OCI-LY7 (cell line): ENCODE data around the gene SLC26A8. TPM values are rescaled to one million over a fixed set of nuclear protein-coding genes. Genes with fewer than 3 reads are reported as not detected.

Experiments
- BruUV-seq: library from RNA; stranded (reverse); fragments of 400-500 nt; replicated peaks from 2 replicates; lab custom pipeline; 2021; lab: Mats Ljungman, UMichigan
- CTCF ChIA-PET: fragments of 300-600 bp; sonication (Branson Sonifier 250); formaldehyde crosslinking; loops from one replicate; lab custom pipeline; 2022; ENCODE audit warnings: antibody characterized with exemption; ENCODE audit not compliant: unreplicated experiment; lab: Charles Lee
- POLR2A ChIA-PET: fragments of 300-600 bp; sonication (Branson Sonifier 250); formaldehyde crosslinking; loops from one replicate; lab custom pipeline; 2022; ENCODE audit warnings: antibody characterized with exemption; lab: Charles Lee
- DNase-seq: peaks from one replicate; pipeline ENCODE4 v3.0.0-alpha.2; 2015; ENCODE audit warnings: low spot score
- H2AFZ ChIP-seq: fragments of 200-600 bp; sonication (generic), shearing (Covaris generic); 2 replicates; pipeline ENCODE4 v1.6.1; 2014; ENCODE audit warnings: mild to moderate bottlenecking, antibody characterized with exemption, low read length, moderate library complexity
- H3K27ac ChIP-seq: fragments of 200-600 bp; sonication (generic); 2 replicates; pipeline ENCODE4 v1.5.1; 2014; ENCODE audit warnings: mixed run types, low read depth, mild to moderate bottlenecking, moderate library complexity, low read length, inconsistent platforms; ENCODE audit not compliant: poor library complexity, severe bottlenecking
- H3K36me3 ChIP-seq: fragments of 200-600 bp; sonication (generic); 2 replicates; pipeline ENCODE4 v1.6.1; 2014; ENCODE audit warnings: mild to moderate bottlenecking, antibody characterized with exemption, low read length, moderate library complexity, mixed read lengths; ENCODE audit not compliant: insufficient read depth
- H3K4me1 ChIP-seq: fragments of 200-600 bp; sonication (generic); 2 replicates; pipeline ENCODE4 v1.5.1; 2014; ENCODE audit warnings: mild to moderate bottlenecking, low read length; ENCODE audit not compliant: insufficient read depth, poor library complexity, severe bottlenecking
- H3K4me2 ChIP-seq: fragments of 200-600 bp; sonication (generic); 2 replicates; pipeline ENCODE4 v1.6.1; 2014; ENCODE audit warnings: mild to moderate bottlenecking, low read length
- H3K4me3 ChIP-seq: fragments of 200-600 bp; sonication (generic); 2 replicates; pipeline ENCODE4 v1.5.1; 2014; ENCODE audit warnings: mild to moderate bottlenecking, low read depth, low read length; ENCODE audit not compliant: poor library complexity, severe bottlenecking
- H3K79me2 ChIP-seq: fragments of 200-600 bp; sonication (generic); 2 replicates; pipeline ENCODE4 v1.6.1; 2016; ENCODE audit warnings: low read depth, mild to moderate bottlenecking, low read length, moderate library complexity, mixed read lengths; ENCODE audit not compliant: insufficient read depth
- H3K9me2 ChIP-seq: fragments of 200-600 bp; sonication (generic); 2 replicates; pipeline ENCODE4 v1.6.1; 2016; ENCODE audit warnings: mild to moderate bottlenecking, low read length, mixed read lengths; ENCODE audit not compliant: insufficient read depth
- H3K9me3 ChIP-seq: fragments of 200-600 bp; sonication (generic); 2 replicates; pipeline ENCODE4 v1.6.1; 2014; ENCODE audit warnings: mild to moderate bottlenecking, mixed run types, low read length, mixed read lengths
- H4K20me1 ChIP-seq: fragments of 200-600 bp; sonication (generic); 2 replicates; pipeline ENCODE4 v1.6.1; 2014; ENCODE audit warnings: mild to moderate bottlenecking, antibody characterized with exemption, low read length, moderate library complexity, mixed read lengths; ENCODE audit not compliant: insufficient read depth
- CTCF ChIP-seq: fragments of 200-600 bp; sonication (generic); conservative IDR thresholded peaks from 2 replicates; pipeline ENCODE4 v1.5.1; 2014; ENCODE audit warnings: mild to moderate bottlenecking, antibody characterized with exemption, low read length, moderate library complexity, mixed read lengths
- EZH2phosphoT487 ChIP-seq: fragments of 200-600 bp; sonication (generic); IDR thresholded peaks from 2 replicates; pipeline ENCODE4 v1.6.1; 2018; ENCODE audit warnings: low read depth, borderline replicate concordance, mild to moderate bottlenecking, mixed run types, antibody characterized with exemption, low read length, moderate library complexity, mixed read lengths
- intact Hi-C: fragments of 100-400 bp; cut with micrococcal nuclease; formaldehyde crosslinking; loops from one replicate; pipeline ENCODE4 v1.10.0; 2022; ENCODE audit not compliant: unreplicated experiment
- total RNA-seq, 2 experiments: library from RNA; depleted of rRNA in 1 of 2; stranded (reverse); fragments of >200 nt in 1 of 2; shearing (Covaris generic) in 1 of 2; gene quantifications; 2 replicates each; pipeline ENCODE4 v1.2.3, GENCODE V29; 2014 to 2022

The SLC26A8 gene
- total RNA-seq, 2 experiments from 2014 or later = not detected

- Histone ChIP-seq H3K27ac (no peak overlapping the region), H2AFZ (no peak overlapping the region), H3K4me2 (no peak overlapping the region), H4K20me1 (peaks cover 10% of the 10 kb centered on the region; the same call in 1 of the 2 replicates), H3K36me3 (peaks cover 36% of the 10 kb centered on the region), H3K79me2 (peaks cover 12% of the 10 kb centered on the region; the same call in 1 of the 2 replicates), H3K4me1 (no peaks in the 10 kb centered on the region), H3K9me3 (no peaks in the 10 kb centered on the region), H3K9me2 (no peaks in the 10 kb centered on the region), H3K4me3 (no peak overlapping the region)
- TF ChIP-seq CTCF = no peak
- TF ChIP-seq EZH2phosphoT487 = no peak
- no peak for DNase-seq
- intact Hi-C loops = no loop called here
- CTCF ChIA-PET = no interaction called here
- POLR2A ChIA-PET = no interaction called here
- no TSS peak for BruUV-seq
These were observed 48.2 kb upstream of the SLC26A8 start for GRCh38 chr6:36072681-36073080.

- BruUV-seq = no TSS peak
These were observed 47.3 kb upstream of the SLC26A8 start for GRCh38 chr6:36071714-36072113.

More at GRCh38 chr6:36071714-36072113, 47.3 kb upstream of the SLC26A8 start:
- Histone ChIP-seq H2AFZ (no peak overlapping the region), H3K27ac (no peak overlapping the region), H3K4me3 (no peak overlapping the region), H3K36me3 (peaks cover 27% of the 10 kb centered on the region), H4K20me1 (peaks cover 10% of the 10 kb centered on the region; the same call in 1 of the 2 replicates), H3K9me3 (no peaks in the 10 kb centered on the region), H3K4me1 (no peaks in the 10 kb centered on the region), H3K4me2 (no peak overlapping the region), H3K79me2 (peaks cover 12% of the 10 kb centered on the region; the same call in 1 of the 2 replicates), H3K9me2 (no peaks in the 10 kb centered on the region)
- ChIA-PET CTCF (no interaction called here), POLR2A (no interaction called here)
- TF ChIP-seq EZH2phosphoT487 (no peak), CTCF (no peak)
- DNase-seq = no peak
- intact Hi-C loops = no loop called here
